DND-41 (cell line): Measurements from ENCODE around the gene EFCC1.
A peak's percentile ranks its signal among the peaks of the same experiment; 100 is the strongest.

Source experiments
- ATAC-seq: fragments of 200-7000 bp; cut with Tn5 transposase; 3 replicates; pipeline ENCODE4 v1.9.1; 2021; ENCODE audit warnings: low read depth; ENCODE audit not compliant: insufficient read depth
- DNase-seq: peaks from one replicate; pipeline ENCODE4 v3.0.0-alpha.2; 2020
- H2AFZ ChIP-seq: 2 replicates; pipeline ENCODE4 v1.6.0; 2012; ENCODE audit warnings: low read depth, low read length
- H3K27ac ChIP-seq: 2 replicates; pipeline ENCODE4 v1.5.1; 2012; ENCODE audit warnings: low read length, inconsistent platforms
- H3K27me3 ChIP-seq: fragments of 200-600 bp; sonication (generic); 2 replicates; pipeline ENCODE4 v1.6.0; 2012; ENCODE audit warnings: low read length, mild to moderate bottlenecking, inconsistent platforms; ENCODE audit not compliant: insufficient read depth, poor library complexity
- H3K36me3 ChIP-seq: 2 replicates; pipeline ENCODE4 v1.5.1; 2012; ENCODE audit warnings: low read length, inconsistent platforms; ENCODE audit not compliant: insufficient read depth
- H3K4me1 ChIP-seq: 2 replicates; pipeline ENCODE4 v1.5.1; 2012; ENCODE audit warnings: mild to moderate bottlenecking, low read length; ENCODE audit not compliant: insufficient read depth
- H3K4me2 ChIP-seq: 2 replicates; pipeline ENCODE4 v1.6.0; 2012; ENCODE audit warnings: mild to moderate bottlenecking, moderate library complexity, low read length, inconsistent platforms; ENCODE audit not compliant: insufficient read depth
- H3K4me3 ChIP-seq, 2 experiments: fragments of 200-600 bp in 1 of 2; shearing (Covaris generic) in 1 of 2; 2 replicates each; pipeline ENCODE4 v1.5.1; 2012 to 2016; ENCODE audit warnings: inconsistent platforms in 2 of 2, low read length in 2 of 2, mild to moderate bottlenecking in 2 of 2, low read depth in 1 of 2, moderate library complexity in 1 of 2
- H3K79me2 ChIP-seq: 2 replicates; pipeline ENCODE4 v1.6.0; 2012; ENCODE audit warnings: low read length, inconsistent platforms; ENCODE audit not compliant: insufficient read depth
- H3K9ac ChIP-seq: 2 replicates; pipeline ENCODE4 v1.6.0; 2012; ENCODE audit warnings: low read depth, mild to moderate bottlenecking, inconsistent platforms, low read length, moderate library complexity
- H3K9me3 ChIP-seq: 2 replicates; pipeline ENCODE4 v1.5.1; 2012; ENCODE audit warnings: low read length, moderate library complexity, mild to moderate bottlenecking, inconsistent platforms; ENCODE audit not compliant: insufficient read depth, severe bottlenecking
- H4K20me1 ChIP-seq: 2 replicates; pipeline ENCODE4 v1.6.0; 2012; ENCODE audit warnings: low read length; ENCODE audit not compliant: insufficient read depth
- EZH2 ChIP-seq: IDR thresholded peaks from 3 replicates; pipeline ENCODE4 v1.6.1; 2012; ENCODE audit warnings: borderline replicate concordance, low read depth, mild to moderate bottlenecking, moderate library complexity, low read length, inconsistent platforms; ENCODE audit not compliant: severe bottlenecking
- TF ChIP-seq, protein P1 (sequence below): IDR thresholded peaks from 2 replicates; pipeline ENCODE4 v1.5.1; 2012; ENCODE audit warnings: borderline replicate concordance, low read length, moderate library complexity, mild to moderate bottlenecking; ENCODE audit not compliant: poor library complexity, severe bottlenecking; ENCODE audit errors: extremely low read depth

The EFCC1 gene

DNA sequence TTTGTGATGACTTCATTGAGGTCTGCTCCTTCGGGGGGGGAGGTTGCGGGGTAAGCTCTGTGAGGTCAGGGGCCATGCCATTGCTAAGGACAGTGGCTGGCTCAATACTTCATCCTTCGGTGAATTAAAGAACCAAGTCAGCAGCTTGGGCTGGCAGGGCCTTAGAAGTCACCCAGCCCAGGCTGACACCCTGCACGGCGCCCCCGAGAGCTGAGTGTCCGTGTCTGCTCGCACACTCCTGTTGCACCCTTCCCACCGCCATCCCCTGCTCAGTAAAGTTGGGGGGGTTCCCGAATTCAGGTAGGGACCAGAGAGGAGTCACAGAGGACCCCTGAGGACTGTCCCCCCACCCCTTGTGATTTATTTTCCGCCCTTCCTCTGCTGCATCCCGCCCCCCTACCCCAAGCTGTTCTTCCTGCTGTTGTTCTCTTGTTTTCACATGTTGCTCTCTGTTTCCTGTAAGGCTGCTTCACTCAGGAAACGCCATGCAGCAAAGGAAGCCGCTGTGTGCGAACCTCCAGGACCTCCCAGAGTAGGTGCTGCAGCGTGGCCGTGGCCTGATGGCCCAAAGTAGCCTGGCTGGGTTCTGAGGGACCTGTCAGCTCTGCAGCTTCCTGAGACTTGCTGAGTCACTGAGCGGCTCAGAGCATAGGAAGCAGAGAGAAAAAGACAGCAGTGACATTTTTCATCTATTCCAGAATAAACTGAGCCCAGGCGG is 14.4 kb downstream of the EFCC1 start:
- Histone ChIP-seq H3K27ac (peak overlapping the region; percentile 78), H3K9me3 (no peaks in the 10 kb centered on the region), H4K20me1 (no peaks in the 10 kb centered on the region), H3K36me3 (no peaks in the 10 kb centered on the region), H2AFZ (peak overlapping the region; percentile 79), H3K27me3 (no peaks in the 10 kb centered on the region), H3K4me3 (peak overlapping the region in 1 of 2 experiments; percentile 4; a peak in 1 of 4 replicates), H3K79me2 (no peaks in the 10 kb centered on the region), H3K4me1 (peaks cover 23% of the 10 kb centered on the region), H3K9ac (peak overlapping the region; percentile 51), H3K4me2 (peak overlapping the region; percentile 51)
- ATAC-seq (peak; percentile 72), DNase-seq (peak; percentile 63)
- TF ChIP-seq, protein P1, sequence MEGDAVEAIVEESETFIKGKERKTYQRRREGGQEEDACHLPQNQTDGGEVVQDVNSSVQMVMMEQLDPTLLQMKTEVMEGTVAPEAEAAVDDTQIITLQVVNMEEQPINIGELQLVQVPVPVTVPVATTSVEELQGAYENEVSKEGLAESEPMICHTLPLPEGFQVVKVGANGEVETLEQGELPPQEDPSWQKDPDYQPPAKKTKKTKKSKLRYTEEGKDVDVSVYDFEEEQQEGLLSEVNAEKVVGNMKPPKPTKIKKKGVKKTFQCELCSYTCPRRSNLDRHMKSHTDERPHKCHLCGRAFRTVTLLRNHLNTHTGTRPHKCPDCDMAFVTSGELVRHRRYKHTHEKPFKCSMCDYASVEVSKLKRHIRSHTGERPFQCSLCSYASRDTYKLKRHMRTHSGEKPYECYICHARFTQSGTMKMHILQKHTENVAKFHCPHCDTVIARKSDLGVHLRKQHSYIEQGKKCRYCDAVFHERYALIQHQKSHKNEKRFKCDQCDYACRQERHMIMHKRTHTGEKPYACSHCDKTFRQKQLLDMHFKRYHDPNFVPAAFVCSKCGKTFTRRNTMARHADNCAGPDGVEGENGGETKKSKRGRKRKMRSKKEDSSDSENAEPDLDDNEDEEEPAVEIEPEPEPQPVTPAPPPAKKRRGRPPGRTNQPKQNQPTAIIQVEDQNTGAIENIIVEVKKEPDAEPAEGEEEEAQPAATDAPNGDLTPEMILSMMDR: no peak
- no peak for TF ChIP-seq EZH2

DNA sequence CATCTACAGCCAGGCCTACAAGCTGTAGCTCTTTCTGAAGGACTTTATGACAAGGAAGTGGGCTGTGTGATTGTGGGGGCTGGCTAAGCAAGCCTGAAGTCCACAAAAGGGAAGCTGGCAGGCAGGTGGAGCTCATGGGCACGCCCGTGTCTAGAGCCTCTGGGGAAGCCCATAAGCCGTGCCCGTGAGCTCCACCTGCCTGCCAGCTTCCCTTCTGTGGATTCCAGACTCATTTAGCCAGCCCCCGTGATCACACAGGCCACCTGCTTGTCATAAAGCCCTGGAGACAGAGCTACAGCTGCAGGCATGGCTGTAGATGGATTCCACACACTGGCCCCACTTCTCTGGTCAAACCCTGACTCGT is 15.2 kb downstream of the EFCC1 start:
- ATAC-seq (peak; percentile 81), DNase-seq (peak; percentile 72)
- Histone ChIP-seq H3K9ac (peak overlapping the region; percentile 51), H3K9me3 (no peaks in the 10 kb centered on the region), H3K4me3 (no peak overlapping the region), H4K20me1 (no peaks in the 10 kb centered on the region), H3K27ac (peak overlapping the region; percentile 78), H3K27me3 (no peaks in the 10 kb centered on the region), H3K4me2 (peak overlapping the region; percentile 51), H3K79me2 (no peaks in the 10 kb centered on the region), H3K4me1 (peaks cover 23% of the 10 kb centered on the region), H2AFZ (peak overlapping the region; percentile 79), H3K36me3 (no peaks in the 10 kb centered on the region)
- TF ChIP-seq EZH2: no peak
- TF ChIP-seq, protein P1: peak; percentile 52

DNA sequence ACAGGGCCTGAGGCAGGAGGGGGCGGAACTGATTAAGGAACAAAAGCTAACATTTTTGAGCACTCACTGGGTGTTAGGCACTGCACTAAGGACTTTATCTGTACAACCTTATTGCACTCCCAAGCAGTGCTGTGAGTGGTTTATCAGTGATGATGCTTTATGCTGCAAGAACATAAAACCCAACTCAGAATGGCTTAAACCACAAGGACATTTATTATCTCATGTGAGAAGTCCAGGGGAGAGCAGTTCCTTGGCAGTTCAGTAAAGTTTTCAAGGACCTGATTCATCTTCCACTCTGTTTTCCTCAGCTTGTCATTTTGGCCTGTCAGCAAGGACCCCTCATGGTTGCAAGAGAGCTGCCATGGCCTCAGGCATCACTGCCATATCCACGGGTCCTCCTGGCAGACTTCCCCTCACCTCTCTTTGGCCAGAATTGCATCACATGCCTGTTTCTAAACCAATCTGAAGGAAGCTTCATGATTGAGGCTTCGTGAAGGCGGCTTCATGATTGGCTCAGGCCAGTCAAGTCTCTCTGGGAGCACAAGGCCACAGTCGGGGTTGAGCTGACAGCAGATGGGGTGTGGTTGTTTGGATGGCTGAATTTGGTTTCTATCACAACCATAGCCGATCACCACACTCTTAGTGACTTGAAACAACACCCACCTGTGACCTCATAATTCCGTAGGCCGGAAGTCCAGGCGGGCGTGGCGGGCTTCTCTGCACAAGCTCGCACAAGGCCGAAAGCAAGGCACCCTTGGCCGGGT is 15.8 kb downstream of the EFCC1 start:
- Histone ChIP-seq H3K4me1 (peaks cover 23% of the 10 kb centered on the region), H3K9me3 (no peaks in the 10 kb centered on the region), H2AFZ (peak overlapping the region; percentile 57), H3K36me3 (no peaks in the 10 kb centered on the region), H4K20me1 (no peaks in the 10 kb centered on the region), H3K4me3 (no peak overlapping the region), H3K27ac (peak overlapping the region; percentile 78), H3K9ac (no peak overlapping the region), H3K4me2 (peak overlapping the region; percentile 13; the same call in 1 of the 2 replicates), H3K27me3 (no peaks in the 10 kb centered on the region), H3K79me2 (no peaks in the 10 kb centered on the region)
- ATAC-seq (no peak), DNase-seq (no peak)
- TF ChIP-seq, protein P1: no peak
- TF ChIP-seq EZH2: no peak
